MM.1S (cell line): ENCODE results near the gene TNRC18.

ENCODE experiments used
- EZH2 ChIP-seq: fragments of 300-600 bp; sonication (generic); optimal IDR thresholded peaks from 2 replicates; pipeline ENCODE3; 2017; ENCODE audit warnings: low read depth, mild to moderate bottlenecking, antibody characterized with exemption, low read length, mixed read lengths
- EZH2phosphoT487 ChIP-seq: fragments of 300-600 bp; sonication (generic); IDR thresholded peaks from 2 replicates; pipeline ENCODE4 v1.6.1; 2018; ENCODE audit warnings: antibody characterized with exemption, low read length
- TF ChIP-seq, protein P1 (sequence below): fragments of 300-600 bp; sonication (generic); IDR thresholded peaks from 2 replicates; pipeline ENCODE4 v1.5.1; 2016; ENCODE audit warnings: antibody characterized with exemption, low read length, mixed read lengths

DNA sequence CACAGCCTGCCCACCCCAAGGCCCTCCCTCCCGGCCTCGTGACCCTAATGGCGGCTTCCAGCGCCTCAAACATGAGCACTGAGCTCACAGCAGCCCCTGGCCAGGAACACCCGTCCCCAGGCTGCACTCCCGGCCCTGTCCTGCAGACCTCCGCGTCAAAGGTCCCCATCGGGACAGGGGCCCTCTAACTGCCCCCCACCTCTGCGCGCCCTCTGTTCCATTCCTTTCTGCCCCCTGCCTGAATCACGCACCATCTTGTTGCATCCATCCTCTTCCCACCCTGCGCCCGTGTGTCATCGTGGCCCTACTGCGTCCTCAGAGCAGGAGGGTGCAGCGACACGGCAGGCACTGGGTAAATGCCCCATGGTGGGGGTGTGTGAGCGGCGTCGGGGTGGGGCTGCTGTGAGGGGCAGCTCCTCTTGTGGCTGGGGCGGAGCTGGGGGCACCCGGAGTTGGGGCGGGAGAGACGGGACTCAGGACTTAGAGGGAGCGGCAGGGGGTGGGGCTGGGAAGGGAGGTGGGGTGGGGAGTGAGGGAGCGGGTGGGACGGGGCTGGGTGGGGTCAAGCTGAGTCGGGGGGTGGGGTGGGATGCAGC, 127.5 kb downstream of the TNRC18 start:
- TF ChIP-seq, protein P1, sequence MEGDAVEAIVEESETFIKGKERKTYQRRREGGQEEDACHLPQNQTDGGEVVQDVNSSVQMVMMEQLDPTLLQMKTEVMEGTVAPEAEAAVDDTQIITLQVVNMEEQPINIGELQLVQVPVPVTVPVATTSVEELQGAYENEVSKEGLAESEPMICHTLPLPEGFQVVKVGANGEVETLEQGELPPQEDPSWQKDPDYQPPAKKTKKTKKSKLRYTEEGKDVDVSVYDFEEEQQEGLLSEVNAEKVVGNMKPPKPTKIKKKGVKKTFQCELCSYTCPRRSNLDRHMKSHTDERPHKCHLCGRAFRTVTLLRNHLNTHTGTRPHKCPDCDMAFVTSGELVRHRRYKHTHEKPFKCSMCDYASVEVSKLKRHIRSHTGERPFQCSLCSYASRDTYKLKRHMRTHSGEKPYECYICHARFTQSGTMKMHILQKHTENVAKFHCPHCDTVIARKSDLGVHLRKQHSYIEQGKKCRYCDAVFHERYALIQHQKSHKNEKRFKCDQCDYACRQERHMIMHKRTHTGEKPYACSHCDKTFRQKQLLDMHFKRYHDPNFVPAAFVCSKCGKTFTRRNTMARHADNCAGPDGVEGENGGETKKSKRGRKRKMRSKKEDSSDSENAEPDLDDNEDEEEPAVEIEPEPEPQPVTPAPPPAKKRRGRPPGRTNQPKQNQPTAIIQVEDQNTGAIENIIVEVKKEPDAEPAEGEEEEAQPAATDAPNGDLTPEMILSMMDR: no peak
- TF ChIP-seq EZH2phosphoT487: no peak
- no peak for TF ChIP-seq EZH2
